8988T (cell line): ENCODE results near the gene RARS1.

Experiments
- DNase-seq: peaks from one replicate; pipeline ENCODE4 v3.0.0; 2011

Gene RARS1

DNA sequence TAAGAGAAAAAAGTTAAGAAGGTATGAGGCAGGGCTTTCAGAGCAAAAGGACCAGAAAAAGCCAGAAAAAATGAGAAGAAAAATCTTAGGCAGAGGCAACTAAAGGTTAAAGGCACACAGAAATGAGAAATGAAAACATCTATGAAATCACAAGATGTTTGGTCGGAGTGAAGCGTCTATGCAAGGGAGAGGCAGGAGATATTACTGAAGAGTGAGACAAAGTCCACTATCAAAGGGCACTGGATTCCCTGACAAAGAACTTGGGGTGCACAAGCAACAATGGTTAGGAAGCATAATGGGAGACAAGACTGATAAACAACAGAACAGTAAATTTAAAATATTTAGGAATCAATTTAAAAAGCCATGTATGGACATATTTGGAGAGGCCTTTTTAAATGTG lies 76.0 kb downstream of the RARS1 start:
- no peak for DNase-seq

DNA sequence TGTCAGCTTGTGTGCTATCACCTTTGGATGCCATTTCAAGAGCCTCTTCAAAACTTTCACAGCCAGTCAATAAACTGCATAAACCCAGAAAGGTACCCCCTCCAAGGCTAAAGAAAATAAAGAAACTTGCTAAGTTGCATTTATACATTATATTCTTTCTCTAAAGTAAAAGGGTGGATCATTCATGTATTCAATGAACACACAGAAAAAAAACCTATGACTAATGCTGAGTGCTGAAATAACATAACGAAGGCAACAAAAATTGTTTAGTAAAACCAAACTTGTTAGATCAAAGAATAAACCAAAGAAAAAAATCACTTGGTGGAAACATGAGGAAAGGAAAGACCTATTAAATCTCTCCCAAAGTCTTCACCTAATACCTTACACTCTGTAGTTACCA lies 77.7 kb downstream of the RARS1 start:
- no peak for DNase-seq

DNA sequence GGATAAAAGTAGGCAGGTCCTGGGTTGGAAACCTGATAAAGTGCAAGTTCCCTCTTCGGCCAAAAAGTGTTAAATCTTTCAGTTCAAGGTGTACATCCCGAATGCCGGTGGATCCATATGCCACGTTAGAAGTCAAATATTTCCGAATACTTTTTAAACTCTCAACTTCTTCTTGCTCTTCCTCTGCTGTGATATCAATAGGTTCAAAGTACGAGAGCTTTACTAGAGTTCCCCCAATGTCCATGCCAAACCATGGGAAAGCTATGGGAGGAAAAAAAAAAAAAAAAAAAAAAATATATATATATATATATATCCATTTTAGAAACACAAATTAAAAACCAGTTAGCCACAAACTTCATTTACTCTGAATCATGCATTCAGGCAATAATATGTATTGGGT lies 82.5 kb downstream of the RARS1 start:
- DNase-seq, result no peak
